ENCODE measurements around the gene TNFRSF6B.
A peak's percentile ranks its signal among the peaks of the same experiment; 100 is the strongest.
"Not testable (repeated sequence)": the region's sequence is repeated elsewhere in the genome, so short reads cannot be mapped to it uniquely, and the experiment has no call there.

The TNFRSF6B gene

GRCh38 chr20:63711085-63711645, 14.7 kb downstream of the TNFRSF6B start:
- DNase-seq = no peak

- DNase-seq = no peak
These were observed 15.7 kb downstream of the TNFRSF6B start for GRCh38 chr20:63712191-63712590.

- no peak for DNase-seq
These were observed 18.4 kb downstream of the TNFRSF6B start for GRCh38 chr20:63714858-63715257.

- DNase-seq = no peak
These were observed 22.5 kb downstream of the TNFRSF6B start for GRCh38 chr20:63718996-63719395.

GRCh38 chr20:63722967-63723622, 26.6 kb downstream of the TNFRSF6B start:
- not testable (repeated sequence) for DNase-seq

GRCh38 chr20:63730189-63730733, 33.8 kb downstream of the TNFRSF6B start:
- not testable (repeated sequence) for DNase-seq

GRCh38 chr20:63731410-63731809, 35.0 kb downstream of the TNFRSF6B start:
- no peak for DNase-seq

- no peak for DNase-seq
These were observed 36.0 kb downstream of the TNFRSF6B start for GRCh38 chr20:63732118-63733095.

GRCh38 chr20:63733117-63733516, 36.7 kb downstream of the TNFRSF6B start:
- no peak for DNase-seq

GRCh38 chr20:63733579-63734081, 37.2 kb downstream of the TNFRSF6B start:
- no peak for DNase-seq

GRCh38 chr20:63734111-63734945, 37.9 kb downstream of the TNFRSF6B start:
- DNase-seq = no peak

- no peak for DNase-seq
These were observed 38.8 kb downstream of the TNFRSF6B start for GRCh38 chr20:63734946-63735858.

GRCh38 chr20:63735859-63736718, 39.6 kb downstream of the TNFRSF6B start, which contains the start of gene LIME1:
LIME1 (plus strand) TSS chr20:63736664; CDS start chr20:63737550, 886 bp downstream.
- no peak for DNase-seq

- no peak for DNase-seq
These were observed 40.6 kb downstream of the TNFRSF6B start for GRCh38 chr20:63736893-63737694.

GRCh38 chr20:63737695-63737944, 41.2 kb downstream of the TNFRSF6B start:
- no peak for DNase-seq

GRCh38 chr20:63737945-63738686, 41.7 kb downstream of the TNFRSF6B start:
- DNase-seq = peak; percentile 19

- DNase-seq = peak; percentile 15
These were observed 42.3 kb downstream of the TNFRSF6B start for GRCh38 chr20:63738687-63739129.
